ENCODE results near the gene LRRC8A. TPM values are rescaled to one million over a fixed set of nuclear protein-coding genes. Genes with fewer than 3 reads are reported as not detected.
"Not testable (repeated sequence)": the region's sequence is repeated elsewhere in the genome, so short reads cannot be mapped to it uniquely, and the experiment has no call there.

LRRC8A gene
- total and polyA plus RNA-seq, 12 donors = 13.2 to 45.1 (median 19.6) TPM

- H3K9me3 ChIP-seq = peaks cover 0 to 21% (median 0%) of the 10 kb centered on the region in 11 donors
- H3K36me3 ChIP-seq; H3K27me3 ChIP-seq; H3K4me1 ChIP-seq; intact Hi-C loops (cut with DNase I); H3K27ac ChIP-seq; H3K4me3 ChIP-seq; ATAC-seq: not testable (repeated sequence)
- WGBS, 2 donors = 80 to 81% methylated on average over 10 of the region's 10 CpGs
- TF ChIP-seq, protein P1, sequence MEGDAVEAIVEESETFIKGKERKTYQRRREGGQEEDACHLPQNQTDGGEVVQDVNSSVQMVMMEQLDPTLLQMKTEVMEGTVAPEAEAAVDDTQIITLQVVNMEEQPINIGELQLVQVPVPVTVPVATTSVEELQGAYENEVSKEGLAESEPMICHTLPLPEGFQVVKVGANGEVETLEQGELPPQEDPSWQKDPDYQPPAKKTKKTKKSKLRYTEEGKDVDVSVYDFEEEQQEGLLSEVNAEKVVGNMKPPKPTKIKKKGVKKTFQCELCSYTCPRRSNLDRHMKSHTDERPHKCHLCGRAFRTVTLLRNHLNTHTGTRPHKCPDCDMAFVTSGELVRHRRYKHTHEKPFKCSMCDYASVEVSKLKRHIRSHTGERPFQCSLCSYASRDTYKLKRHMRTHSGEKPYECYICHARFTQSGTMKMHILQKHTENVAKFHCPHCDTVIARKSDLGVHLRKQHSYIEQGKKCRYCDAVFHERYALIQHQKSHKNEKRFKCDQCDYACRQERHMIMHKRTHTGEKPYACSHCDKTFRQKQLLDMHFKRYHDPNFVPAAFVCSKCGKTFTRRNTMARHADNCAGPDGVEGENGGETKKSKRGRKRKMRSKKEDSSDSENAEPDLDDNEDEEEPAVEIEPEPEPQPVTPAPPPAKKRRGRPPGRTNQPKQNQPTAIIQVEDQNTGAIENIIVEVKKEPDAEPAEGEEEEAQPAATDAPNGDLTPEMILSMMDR (IDR thresholded peaks at IDR 0.05) = peak; percentile 35 to 68 (median 65)
- DNase-seq = peak in 1 of 2 donors; percentile 24
Measured at GRCh38 chr9:128851779-128852600, 29.9 kb upstream of the LRRC8A start.

- H3K4me1 ChIP-seq; H3K4me3 ChIP-seq; H3K27me3 ChIP-seq; ATAC-seq; DNase-seq; intact Hi-C loops (cut with DNase I); H3K27ac ChIP-seq; H3K36me3 ChIP-seq: not testable (repeated sequence)
- 93 to 95% methylated on average over 2 of the region's 2 CpGs for WGBS, 2 donors
- peaks cover 0 to 21% (median 0%) of the 10 kb centered on the region in 11 donors for H3K9me3 ChIP-seq
Measured at GRCh38 chr9:128852646-128853045, 29.3 kb upstream of the LRRC8A start.

DNA sequence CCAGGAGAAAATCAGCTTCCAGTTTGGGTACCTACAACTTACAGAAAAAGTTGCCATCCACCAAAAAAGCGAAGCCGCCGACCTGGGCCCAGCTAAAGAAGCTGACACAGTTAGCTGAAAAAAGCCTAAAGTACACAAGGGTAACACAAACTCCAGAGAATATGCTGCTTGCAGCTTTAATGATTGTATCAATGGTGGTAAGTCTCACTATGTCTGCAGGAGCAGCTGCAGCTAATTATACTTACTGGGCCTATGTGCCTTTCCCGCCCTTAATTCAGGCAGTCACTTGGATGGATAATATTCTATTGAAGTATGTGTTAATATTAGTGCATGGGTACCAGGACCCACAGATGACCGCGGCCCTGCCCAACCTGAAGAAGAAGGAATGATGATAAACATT is 27.5 kb upstream of the LRRC8A start:
- ATAC-seq; H3K36me3 ChIP-seq; H3K4me3 ChIP-seq; H3K27ac ChIP-seq; H3K27me3 ChIP-seq; DNase-seq; intact Hi-C loops (cut with DNase I); H3K4me1 ChIP-seq: not testable (repeated sequence)
- 94 to 96% methylated on average over 6 of the region's 6 CpGs for WGBS, 2 donors
- H3K9me3 ChIP-seq = peaks cover 0 to 21% (median 0%) of the 10 kb centered on the region in 11 donors

DNA sequence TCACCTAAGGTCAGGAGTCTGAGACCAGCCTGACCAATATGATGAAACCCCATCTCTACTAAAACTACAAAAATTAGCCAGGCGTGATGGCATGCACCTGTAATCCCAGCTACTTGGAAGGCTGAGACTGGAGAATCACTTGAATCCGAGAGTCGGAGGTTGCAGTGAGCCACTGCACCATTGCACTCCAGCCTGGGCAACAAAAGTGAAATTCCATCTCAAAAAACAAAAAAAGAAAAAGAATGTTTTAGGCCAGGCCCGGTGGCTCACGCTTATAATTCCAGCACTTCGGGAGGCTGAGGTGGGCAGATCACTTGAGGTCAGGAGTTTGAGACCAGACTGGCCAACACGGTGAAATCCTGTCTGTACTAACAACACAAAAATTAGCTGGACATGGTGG is 23.5 kb upstream of the LRRC8A start:
- DNase-seq; H3K27me3 ChIP-seq; H3K27ac ChIP-seq; H3K9me3 ChIP-seq; ATAC-seq; H3K36me3 ChIP-seq; H3K4me3 ChIP-seq; intact Hi-C loops (cut with DNase I): not testable (repeated sequence)
- 93 to 97% methylated on average over 7 of the region's 7 CpGs for WGBS, 2 donors
- peaks cover 0 to 15% (median 0%) of the 10 kb centered on the region in 9 donors for H3K4me1 ChIP-seq

- WGBS, 2 donors = 86 to 89% methylated on average over 5 of the region's 5 CpGs
- TF ChIP-seq, protein P1 (IDR thresholded peaks at IDR 0.05) = no peak
- Histone ChIP-seq H3K9me3 (no peaks in the 10 kb centered on the region), H3K4me1 (peaks cover 0 to 22% (median 5%) of the 10 kb centered on the region in 9 donors), H3K27ac (no peak overlapping the region), H3K4me3 (no peak overlapping the region), H3K27me3 (no peaks in the 10 kb centered on the region), H3K36me3 (no peaks in the 10 kb centered on the region)
- DNase-seq (no peak), ATAC-seq (no peak)
- intact Hi-C loops (cut with DNase I) = no loop called here
Measured at GRCh38 chr9:128860937-128861336, 21.0 kb upstream of the LRRC8A start.

- intact Hi-C loops (cut with DNase I) = no loop called here
- 82% methylated on average over 6 of the region's 6 CpGs for WGBS, 2 donors
- DNase-seq = no peak
Measured at GRCh38 chr9:128861501-128861900, 20.4 kb upstream of the LRRC8A start.

More at GRCh38 chr9:128861501-128861900, 20.4 kb upstream of the LRRC8A start:
- H3K9me3 ChIP-seq = no peaks in the 10 kb centered on the region
- ATAC-seq = no peak
- peaks cover 0 to 22% (median 5%) of the 10 kb centered on the region in 9 donors for H3K4me1 ChIP-seq
- no peak overlapping the region for H3K4me3 ChIP-seq
- TF ChIP-seq, protein P1 (IDR thresholded peaks at IDR 0.05) = no peak
- H3K27me3 ChIP-seq = no peaks in the 10 kb centered on the region
- no peaks in the 10 kb centered on the region for H3K36me3 ChIP-seq
- H3K27ac ChIP-seq = no peak overlapping the region
